H4 (cell line): ENCODE data around the gene ACOT13. TPM values are rescaled to one million over a fixed set of nuclear protein-coding genes. Genes with fewer than 3 reads are reported as not detected.
A peak's percentile ranks its signal among the peaks of the same experiment; 100 is the strongest.
"Not testable (repeated sequence)": the region's sequence is repeated elsewhere in the genome, so short reads cannot be mapped to it uniquely, and the experiment has no call there.

ENCODE experiments used
- DNase-seq: peaks from one replicate; pipeline ENCODE4 v3.0.0-alpha.2; 2015; ENCODE audit warnings: low spot score
- total RNA-seq: library from RNA; depleted of rRNA; stranded (reverse); fragments of >200 nt; shearing (Covaris generic); gene quantifications from 2 replicates; pipeline ENCODE4 v1.2.3, GENCODE V29; 2014; rRNA removed

ACOT13 gene
- total RNA-seq, result 18.3 and 22.2 TPM in 2 replicates

DNA sequence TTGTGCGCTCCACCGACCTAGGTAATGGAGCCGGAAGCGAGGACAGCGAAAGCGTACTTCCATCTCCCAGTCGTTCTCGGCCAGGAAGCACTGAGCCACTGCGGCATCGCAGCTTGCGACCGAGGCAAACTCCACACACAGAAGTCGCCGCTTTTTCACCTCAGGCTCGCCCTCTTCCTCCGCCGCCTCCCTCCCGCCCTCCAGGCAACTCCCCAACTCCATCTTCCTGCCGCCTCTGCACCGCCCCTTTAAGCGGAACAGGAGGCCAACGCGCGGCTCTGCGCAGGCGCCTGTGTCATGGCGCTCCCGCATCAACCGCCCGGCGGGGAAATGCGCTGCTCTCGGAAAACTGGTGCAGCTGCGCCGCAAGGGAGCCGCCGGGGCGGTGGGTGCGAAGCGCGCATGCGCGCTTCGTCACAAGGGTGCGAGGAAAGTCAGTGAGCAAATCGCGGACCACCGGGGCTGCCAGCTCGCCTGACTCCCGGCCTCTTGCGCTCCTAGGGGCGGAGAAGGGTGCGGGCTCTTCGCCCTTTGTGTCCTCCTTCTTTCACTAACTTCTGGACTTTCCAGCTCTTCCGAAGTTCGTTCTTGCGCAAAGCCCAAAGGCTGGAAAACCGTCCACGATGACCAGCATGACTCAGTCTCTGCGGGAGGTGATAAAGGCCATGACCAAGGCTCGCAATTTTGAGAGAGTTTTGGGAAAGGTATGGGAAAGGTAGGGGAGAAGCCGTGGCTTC is at the start of gene ACOT13, which contains the start of gene TDP2:
Gene ACOT13, plus strand, starts transcription at position 437 of the 737 bp plus-strand sequence. Its CDS starts 187 bp downstream, at position 624.
Gene TDP2, minus strand, starts transcription at position 259 of the 737 bp plus-strand sequence. Its CDS starts 37 bp downstream, at position 222.
- peak; percentile 91 for DNase-seq

DNA sequence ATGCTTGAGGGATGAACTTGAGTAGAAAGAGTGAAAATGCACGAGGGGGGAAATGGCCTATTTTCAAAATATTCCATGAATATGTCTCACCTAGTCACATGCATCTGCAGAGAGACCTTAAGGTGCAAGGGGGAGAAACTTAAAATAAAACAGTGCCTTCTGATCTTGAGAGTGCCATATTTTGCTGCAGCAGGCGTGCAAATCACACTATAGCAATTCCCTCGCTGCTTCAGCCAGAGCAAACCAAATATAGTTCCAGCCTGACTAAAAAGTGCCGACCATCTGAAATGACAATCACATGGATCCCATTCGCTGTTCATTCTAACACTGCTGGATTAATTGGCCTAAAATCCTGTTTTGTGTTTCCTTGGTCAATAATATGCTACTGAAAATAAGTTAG is 47.2 kb upstream of the ACOT13 start:
- DNase-seq, result no peak

DNA sequence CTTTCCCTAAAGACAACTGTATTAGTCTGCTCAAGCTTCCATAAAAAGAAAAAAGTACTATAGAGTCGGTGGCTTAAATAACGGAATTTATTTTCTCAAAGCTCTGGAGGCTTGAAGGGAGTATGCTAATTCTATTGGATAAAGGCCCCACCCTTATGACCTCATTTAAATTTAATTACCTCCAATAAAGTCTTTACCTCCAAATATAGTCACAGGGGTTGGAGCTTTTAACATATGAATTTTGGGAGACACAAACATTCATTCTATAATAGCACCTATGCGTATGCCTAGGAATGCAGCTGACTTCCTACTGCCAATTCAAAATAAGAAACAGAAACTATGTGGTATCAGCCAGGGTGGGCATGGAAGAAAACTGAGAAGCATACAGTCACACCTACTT is 46.2 kb upstream of the ACOT13 start:
- no peak for DNase-seq

DNA sequence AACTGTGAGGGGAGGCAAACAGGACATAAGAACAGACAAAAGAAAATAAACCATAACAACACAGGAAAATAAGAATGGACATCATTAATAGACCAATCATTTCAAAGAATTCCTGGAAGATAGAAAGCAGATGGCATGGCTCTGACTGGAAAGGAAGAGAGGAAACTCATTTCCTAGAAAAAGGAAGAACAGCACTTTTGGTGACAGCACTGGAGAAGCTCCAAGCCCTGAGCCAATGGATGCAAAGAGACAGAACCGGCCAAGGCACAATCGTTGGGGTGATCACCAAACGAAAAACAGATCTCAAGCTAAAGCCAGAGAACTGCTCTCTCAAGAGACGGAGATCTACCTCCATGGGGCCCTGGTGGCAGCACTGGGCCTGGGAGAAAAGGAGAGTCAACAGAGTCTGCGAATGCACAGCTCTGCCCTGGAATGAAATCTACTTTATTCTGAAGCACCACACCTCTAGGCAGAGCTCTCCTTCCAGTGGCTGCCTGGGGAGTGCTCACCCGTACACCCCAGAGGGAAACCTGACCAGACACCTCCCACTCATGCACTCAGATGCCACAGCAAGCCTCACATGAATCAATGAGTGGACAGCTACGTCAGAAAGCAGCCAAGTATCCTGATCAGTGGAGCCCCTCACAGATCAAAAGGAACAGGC is 45.1 kb upstream of the ACOT13 start:
- DNase-seq, result no peak

DNA sequence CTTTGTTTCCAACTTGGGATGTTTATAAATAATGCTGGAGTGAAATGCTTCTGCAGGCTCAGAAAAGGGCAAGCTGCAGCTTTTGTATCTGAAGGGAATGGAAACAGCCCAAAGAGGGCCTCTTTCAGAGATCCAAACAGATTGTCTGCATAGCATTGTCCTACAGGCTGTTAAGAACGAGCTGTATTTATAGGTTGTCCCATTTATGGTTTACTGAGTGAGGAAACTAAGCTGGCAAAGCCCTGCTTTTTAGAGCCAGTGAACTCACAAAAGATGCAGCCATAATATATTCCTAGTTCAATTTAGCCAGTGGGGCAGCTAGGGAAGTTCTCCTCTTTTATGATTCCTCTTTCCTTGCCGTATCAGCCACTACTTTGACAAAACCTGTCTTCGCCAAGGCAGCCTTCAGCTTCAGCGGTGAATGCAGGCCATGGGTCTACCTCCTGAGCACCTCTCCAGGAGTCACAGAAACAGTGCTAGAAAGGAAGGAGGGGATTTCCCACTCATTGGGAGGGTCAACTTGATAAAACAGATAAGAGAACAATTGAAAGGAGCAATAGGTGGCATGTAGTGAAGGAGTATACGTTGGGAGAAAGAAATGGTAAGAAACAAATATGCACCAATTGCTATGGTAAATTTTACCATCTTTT is 35.9 kb upstream of the ACOT13 start:
- DNase-seq, result no peak

DNA sequence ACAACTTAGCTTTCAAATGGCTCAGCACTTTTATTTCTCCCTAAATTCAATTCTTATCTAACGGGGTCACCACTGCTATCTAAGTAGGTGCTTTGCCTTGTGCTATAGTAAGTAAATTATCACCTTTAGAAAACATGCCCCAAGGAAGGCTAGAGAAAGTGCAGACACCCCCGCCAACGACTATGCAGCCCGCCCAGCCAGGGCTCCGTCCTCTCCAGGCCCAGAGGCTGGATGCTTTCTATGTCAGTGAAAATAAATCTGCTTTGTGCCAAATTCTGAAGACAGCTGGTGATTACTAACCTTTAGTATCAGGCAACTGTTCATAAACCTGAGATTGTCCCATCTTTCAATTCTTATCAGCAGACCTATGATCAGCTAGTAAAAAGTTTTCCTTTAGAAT is 35.2 kb upstream of the ACOT13 start:
- DNase-seq, result no peak

DNA sequence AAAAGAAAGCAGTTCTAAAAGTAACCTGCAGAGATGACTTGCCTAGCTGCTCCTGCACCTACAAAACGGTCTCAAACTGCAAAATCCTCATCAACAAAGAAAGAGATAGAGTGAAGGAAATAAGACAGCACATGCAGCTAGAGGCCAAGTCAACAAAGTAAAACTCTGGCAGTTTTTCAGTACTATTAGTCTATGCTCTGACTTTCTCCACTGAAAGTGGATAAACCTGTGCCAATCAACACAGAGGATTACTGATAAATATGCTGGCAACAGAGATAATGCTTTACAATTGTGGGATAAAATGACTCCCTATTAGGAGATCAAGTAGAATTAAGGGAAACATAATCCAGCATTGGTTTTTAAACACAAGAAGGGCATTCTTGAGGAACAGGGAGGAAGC is 34.3 kb upstream of the ACOT13 start:
- no peak for DNase-seq

DNA sequence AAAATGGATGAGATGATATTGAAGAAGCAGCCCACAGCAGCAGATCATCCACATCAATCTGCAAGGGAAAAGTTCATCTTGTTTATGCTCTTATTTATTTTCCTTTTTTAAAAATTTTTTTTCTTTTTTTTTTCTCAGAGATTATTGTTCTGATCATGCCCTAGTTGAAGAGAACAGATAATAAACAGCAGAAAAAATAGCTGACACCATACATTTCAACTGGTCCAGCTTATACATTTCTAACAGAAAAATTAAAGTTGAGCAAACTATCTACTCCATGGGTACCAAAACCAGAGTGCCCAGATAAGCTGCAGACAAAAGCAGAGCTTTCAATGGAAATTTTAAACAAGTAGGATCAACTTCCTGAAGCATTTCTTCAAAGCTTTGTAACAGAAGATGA is 30.2 kb upstream of the ACOT13 start:
- no peak for DNase-seq

DNA sequence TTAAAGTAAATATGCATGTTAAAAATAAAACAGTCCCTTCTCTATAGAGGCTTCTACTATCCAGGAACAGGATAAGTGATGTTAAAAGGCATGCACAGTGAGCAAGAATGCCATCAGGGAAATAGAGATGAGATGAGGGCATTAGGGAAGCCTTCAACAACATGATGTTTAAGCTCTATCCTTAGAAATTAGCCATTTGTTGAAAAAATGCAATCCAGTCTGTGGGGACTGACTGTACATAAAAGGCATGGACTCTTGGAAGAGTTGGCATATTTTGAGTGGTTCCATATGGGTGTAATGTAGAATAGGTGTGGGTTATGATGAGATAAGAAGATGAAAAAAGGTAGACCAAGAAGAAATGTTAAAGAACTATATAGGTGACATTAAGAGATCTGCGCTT is 26.7 kb upstream of the ACOT13 start:
- DNase-seq, result no peak

DNA sequence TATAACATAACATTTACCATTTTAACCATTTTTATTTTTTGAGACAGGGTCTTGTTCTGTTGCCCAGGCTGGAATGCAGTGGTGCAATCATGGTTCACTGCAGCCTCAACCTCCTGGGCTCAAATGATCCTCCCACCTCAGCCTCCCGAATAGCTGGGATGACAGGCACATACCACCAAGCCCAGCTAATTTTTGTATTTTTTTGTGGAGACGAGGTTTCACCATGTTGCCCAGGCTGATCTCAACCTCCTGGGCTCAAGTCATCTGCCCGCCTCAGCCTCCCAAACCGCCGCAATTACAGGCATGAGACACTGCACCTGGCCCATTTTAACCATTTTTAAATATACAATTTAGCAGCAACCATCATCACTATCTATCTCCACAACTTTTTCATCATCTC is 26.2 kb upstream of the ACOT13 start:
- not testable (repeated sequence) for DNase-seq

DNA sequence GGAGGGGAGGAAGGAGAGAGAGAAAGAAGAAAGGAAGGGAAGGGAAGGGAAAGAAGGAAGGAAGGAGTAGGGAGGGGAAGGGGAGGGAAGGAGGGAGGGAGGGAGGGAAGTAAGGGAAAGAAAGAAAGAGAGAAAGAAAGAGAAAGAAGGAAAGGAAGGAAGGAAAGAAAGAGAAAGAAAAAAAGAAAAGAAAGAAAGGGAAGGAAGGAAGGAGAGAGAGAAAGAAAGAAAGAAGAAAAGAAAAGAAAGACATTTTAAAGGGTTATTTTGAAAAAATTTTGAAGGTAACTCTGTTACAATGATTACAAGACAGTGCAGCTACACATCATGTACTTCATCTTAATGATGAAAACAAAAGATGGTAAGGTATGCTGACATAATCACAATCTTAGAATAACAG is 24.8 kb upstream of the ACOT13 start:
- no peak for DNase-seq

DNA sequence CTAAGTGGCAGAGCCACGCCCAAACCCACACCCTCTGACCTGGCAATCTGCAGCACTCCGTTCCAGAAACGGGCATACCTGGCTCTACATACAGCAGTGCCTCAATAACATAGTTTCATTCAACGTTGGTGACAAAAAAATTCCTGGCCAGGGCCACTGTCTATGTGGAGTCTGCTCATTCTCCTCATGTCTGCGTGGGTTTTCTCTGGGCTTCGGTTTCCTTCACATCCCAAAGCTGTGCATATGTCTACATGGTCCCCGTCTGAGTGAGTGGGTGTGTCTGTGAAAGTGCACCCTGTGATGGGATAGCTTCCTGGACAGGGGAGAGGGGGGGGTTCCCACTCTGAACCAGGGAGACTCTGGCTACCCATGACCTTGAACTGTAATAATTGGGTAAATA is 23.0 kb upstream of the ACOT13 start:
- DNase-seq, result no peak

DNA sequence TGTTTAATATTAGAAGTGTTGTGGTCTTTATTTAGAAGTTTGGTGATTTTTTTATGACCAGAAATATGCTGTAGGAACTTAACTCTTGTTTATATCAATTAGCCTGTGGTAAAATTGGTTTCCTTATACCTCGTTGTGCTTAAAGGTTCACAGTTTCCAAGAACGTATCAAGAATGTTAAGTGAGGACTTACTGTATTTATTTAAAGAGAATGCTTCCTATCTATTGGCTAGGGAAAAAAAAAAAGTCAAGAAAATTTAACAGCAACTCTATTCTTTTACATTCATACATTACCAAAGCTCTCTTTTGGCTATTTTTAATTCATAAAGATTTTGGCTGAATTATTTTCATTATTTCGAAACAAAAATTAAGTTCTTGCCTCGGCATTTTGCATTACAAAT is 22.5 kb upstream of the ACOT13 start:
- DNase-seq, result no peak

DNA sequence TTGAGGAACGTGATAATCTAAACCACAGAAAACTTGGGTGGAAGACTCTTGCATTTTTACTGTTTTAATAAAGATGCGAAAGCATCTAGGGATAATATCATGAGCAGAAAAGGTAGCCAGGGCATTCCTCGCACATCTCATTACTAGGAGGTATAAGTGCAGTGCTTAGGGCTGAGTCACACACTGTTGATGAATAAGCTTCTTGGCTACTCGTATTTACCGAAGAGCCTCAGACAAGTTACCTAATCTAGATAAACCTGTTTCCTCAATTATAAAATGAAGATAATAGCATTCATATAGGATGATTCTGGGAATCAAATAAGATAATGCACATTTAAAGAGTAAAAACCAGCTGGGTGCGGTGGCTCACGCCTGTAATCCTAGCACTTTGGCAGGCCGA is 20.1 kb upstream of the ACOT13 start:
- no peak for DNase-seq

DNA sequence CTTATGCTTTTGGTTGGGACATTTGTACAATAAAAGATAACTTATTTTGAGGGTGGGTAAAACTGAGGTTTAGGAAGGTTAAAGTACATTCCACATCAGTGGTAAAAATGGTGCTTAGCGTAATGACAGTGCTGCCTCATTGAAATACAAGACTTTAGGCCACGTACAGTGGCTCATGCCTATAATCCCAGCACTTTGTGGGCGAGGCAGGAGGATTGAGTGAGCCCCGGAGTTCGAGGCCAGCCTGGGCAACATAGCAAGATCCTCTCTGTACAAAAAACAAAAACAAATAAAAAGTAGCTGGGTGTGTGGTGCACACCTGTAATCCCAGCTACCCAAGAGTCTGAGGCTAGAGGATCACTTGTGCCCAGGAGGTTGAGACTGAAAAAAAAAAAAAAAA is 18.6 kb upstream of the ACOT13 start:
- DNase-seq, result no peak

DNA sequence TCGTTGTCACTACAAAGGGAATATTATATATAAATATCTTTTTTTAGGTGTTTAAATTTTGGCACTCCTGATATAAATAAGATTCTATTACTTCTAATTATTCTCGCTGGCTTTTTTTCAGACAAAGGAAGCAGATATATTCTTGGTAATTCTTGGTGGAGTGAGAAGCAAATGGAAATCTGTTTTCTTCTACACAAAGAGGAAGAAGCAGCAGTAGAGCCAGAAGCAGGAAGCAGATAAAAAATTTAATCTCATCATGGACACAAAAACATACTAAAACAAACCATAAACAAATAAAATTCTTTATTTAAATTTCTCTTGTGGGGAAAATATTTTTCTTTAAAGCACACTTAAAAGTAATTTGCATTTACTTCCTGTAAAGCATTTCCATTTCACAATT is 17.2 kb upstream of the ACOT13 start:
- no peak for DNase-seq

DNA sequence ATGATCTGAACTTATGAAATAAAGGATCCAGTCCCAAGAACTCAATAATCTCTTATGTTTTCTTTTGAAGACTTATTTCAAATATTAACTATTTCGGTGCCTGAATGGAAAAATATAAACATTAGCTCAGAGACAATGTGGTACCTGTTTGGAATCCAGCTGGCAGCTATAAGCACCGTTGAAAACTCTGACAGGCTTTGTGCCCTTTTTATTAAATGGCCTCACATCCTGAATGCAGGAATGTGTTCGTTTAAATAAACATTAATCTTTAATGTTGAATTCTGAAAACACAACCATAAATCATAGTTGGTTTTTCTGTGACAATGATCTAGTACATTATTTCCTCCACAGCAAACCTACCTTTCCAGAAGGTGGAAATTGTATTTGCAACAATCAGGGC is 16.5 kb upstream of the ACOT13 start:
- DNase-seq, result no peak

DNA sequence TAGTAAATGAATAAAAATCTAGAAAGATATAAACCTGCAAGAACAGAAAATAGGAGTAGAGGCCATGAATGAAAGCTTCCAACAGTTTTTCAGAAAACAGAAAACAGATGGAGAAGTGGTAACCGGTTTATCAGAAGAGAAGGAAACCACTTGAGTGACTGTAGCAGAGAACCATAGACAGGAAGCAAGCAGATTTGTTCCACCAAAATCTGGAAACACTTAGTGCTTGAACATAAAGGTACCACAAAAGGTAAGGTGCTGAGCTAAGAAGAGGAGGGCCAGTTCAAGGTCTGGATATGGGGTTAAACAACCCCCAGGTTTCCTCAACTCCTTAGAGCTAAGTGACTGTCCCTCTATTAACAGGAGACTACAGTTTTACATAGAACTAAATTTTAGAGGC is 11.7 kb upstream of the ACOT13 start:
- DNase-seq, result no peak

DNA sequence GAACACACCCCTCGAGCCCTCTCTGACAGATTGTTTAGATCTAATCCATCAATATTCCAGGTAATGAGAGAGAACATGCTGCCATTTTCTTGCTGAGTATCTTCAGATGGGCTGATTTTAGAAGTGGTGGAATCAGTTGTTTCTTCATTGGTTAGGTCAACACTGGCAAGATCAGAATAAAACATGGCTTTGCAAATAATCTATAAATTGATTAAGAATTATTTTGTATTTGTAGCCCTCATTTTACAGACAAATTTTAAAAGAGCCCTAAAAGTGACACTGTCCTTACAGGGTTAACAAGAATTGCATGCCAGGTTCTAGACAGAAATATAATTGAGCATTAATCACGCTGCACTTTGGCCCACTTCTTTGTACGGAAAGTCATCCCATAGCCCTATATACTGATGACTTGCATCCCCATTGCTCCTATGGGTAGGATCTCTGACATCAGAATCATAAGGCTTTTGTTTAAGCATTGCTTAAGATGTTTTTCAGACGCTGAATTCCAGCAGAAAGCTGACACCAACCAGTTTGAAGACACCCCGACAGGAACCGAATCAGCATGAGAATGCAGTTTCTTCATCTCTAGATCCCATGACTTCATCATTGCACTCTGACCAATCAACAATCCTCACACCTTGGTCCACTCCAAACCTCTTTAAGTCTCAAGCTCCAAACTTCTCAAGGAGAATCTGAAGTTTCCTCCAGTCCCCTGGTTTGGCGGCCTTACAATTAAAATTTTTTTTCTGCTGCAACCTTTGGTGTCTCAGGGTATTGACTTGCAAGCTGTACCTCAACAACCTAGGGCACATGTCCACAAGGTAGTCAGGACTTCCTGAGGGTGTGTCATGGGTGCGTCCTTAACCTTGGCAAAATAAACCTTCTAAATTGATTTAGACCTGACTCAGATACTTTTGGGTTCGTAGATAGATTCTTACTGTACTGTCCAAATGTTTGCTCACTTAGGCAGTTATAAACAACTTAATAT is 8.0 kb upstream of the ACOT13 start:
- DNase-seq, result peak; percentile 92

DNA sequence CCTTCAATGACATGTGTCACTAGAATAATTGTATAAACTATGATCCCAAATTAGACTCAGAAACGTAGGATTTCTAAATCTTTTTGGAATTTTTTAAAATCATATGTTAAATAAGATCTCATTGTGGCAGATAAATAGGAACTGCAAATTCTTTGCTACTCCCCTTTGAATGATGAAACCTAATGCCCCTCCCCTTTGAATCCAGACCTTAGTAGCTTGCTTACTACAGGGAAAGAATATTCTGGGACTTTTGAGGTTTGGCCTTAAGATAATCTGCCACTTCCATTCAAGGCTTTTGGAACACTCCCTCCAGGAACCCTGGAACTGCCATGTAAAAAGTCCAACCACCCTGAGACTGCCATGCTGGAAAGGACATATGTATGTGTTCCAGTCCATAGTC is 7.3 kb upstream of the ACOT13 start:
- DNase-seq, result peak; percentile 42

DNA sequence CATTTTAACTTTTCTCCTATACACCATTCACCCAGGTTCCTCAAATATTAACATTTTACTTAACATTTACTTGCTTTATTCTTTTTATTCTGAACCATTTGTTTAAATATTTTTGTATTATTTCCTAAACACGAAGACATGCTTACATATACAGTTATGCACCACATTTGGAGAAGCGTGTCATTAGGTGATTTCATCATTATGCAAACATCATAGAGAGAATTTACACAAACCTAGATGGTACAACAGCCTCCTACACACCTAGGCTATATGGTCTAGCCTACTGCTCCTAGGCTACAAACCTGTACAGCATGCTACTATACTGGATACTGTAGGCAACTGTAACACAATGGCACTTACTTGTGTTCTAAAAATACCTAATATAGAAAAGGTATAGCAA is 6.8 kb upstream of the ACOT13 start:
- no peak for DNase-seq

DNA sequence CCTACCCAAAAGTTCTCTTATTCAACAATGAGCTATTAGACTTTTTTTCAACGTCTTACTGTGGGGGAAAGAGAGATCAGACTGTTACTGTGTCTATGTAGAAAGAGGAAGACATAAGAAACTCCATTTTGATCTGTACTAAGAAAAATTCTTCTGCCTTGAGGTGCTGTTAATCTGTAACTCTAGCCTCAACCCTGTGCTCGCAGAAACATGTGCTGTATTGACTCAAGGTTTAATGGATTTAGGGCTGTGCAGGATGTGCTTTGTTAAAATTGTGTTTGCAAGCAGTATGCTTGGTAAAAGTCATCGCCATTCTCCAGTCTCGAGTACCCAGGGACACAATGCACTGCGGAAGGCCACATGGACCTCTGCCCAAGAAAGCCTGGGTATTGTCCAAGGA is 5.1 kb upstream of the ACOT13 start:
- not testable (repeated sequence) for DNase-seq
